ENCODE data around the gene TIMM17A.

DNA sequence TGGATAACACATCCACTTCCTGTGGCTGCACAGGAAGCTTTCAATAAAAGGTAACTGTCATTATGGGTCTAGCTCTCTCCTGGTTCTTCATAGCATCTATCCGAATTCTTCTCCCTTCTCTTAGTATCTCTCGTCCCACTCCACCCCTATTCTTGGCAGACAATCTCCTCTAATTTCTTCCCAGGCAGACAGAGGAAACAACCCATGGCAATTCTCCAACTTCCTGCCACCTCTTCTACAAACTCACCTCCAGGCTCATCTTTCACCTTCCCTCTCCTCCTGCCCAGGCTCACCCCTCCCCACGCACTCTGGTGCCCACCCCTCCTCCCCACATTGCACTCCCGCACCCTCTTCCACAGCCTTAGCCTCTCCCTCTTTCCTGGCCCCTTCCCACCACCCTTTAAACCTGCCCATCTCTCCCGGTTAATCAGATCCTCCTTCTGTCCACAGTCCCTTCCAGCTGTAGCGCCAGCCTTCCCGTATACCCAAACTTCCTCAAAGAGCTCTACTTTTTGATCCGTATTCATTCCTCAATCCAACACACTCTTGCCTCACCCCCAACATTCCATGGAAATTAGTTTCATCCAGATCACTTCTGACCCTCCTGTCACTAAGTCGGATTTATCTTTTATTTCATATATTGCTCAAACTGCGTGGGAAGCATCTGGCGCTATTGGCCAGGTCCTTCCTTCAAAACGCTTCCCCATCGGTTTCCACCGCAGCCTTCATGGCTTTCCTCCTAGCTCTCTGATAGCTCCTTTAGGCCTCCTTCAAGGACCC is 40.7 kb upstream of the TIMM17A start:
- TF ChIP-seq RAD21 (IDR thresholded peaks at IDR 0.05; ENCODE audit: low read depth) (no peak), ZBTB7A (IDR thresholded peaks at IDR 0.05; ENCODE audit: low read depth) (no peak), TAF1 (IDR thresholded peaks at IDR 0.05; ENCODE audit: low read depth) (no peak), TEAD4 (IDR thresholded peaks at IDR 0.05) (no peak), CEBPB (IDR thresholded peaks at IDR 0.05) (no peak), EP300 (IDR thresholded peaks at IDR 0.05; ENCODE audit: borderline replicate concordance) (no peak), CREB1 (IDR thresholded peaks at IDR 0.05; ENCODE audit: low read depth) (no peak), FOXM1 (IDR thresholded peaks at IDR 0.05; ENCODE audit: borderline replicate concordance, low read depth) (no peak), YY1 (IDR thresholded peaks at IDR 0.05; ENCODE audit: low read depth) (no peak)
- TF ChIP-seq, protein P1, sequence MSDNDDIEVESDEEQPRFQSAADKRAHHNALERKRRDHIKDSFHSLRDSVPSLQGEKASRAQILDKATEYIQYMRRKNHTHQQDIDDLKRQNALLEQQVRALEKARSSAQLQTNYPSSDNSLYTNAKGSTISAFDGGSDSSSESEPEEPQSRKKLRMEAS (IDR thresholded peaks at IDR 0.05), result no peak
- TF ChIP-seq, protein P2, sequence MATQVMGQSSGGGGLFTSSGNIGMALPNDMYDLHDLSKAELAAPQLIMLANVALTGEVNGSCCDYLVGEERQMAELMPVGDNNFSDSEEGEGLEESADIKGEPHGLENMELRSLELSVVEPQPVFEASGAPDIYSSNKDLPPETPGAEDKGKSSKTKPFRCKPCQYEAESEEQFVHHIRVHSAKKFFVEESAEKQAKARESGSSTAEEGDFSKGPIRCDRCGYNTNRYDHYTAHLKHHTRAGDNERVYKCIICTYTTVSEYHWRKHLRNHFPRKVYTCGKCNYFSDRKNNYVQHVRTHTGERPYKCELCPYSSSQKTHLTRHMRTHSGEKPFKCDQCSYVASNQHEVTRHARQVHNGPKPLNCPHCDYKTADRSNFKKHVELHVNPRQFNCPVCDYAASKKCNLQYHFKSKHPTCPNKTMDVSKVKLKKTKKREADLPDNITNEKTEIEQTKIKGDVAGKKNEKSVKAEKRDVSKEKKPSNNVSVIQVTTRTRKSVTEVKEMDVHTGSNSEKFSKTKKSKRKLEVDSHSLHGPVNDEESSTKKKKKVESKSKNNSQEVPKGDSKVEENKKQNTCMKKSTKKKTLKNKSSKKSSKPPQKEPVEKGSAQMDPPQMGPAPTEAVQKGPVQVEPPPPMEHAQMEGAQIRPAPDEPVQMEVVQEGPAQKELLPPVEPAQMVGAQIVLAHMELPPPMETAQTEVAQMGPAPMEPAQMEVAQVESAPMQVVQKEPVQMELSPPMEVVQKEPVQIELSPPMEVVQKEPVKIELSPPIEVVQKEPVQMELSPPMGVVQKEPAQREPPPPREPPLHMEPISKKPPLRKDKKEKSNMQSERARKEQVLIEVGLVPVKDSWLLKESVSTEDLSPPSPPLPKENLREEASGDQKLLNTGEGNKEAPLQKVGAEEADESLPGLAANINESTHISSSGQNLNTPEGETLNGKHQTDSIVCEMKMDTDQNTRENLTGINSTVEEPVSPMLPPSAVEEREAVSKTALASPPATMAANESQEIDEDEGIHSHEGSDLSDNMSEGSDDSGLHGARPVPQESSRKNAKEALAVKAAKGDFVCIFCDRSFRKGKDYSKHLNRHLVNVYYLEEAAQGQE (IDR thresholded peaks at IDR 0.05; ENCODE audit: low read depth), result no peak
